Colonic mucosa (tissue), 4 donors: Measurements from ENCODE around the gene TANC1. TPM values are rescaled to one million over a fixed set of nuclear protein-coding genes. Genes with fewer than 3 reads are reported as not detected.

Source experiments
- DNase-seq: peaks from one replicate; pipeline ENCODE4 v3.0.0-alpha.2; 2020
- H3K27ac ChIP-seq: fragments of 200-600 bp; one replicate; pipeline ENCODE4 v1.8.0; 2021
- H3K27me3 ChIP-seq: fragments of 200-600 bp; one replicate; pipeline ENCODE4 v1.8.0; 2021
- H3K36me3 ChIP-seq: fragments of 200-600 bp; one replicate; pipeline ENCODE4 v1.8.0; 2021
- H3K4me1 ChIP-seq: fragments of 200-600 bp; one replicate; pipeline ENCODE4 v1.8.0; 2021; ENCODE audit warnings: mild to moderate bottlenecking
- H3K4me3 ChIP-seq: fragments of 200-600 bp; one replicate; pipeline ENCODE4 v1.8.0; 2021
- H3K9ac ChIP-seq, 2 donors: one replicate each; pipeline ENCODE4 v1.7.0; 2013; ENCODE audit warnings: control low read depth in 2 of 2, low read depth in 2 of 2, low read length in 2 of 2
- H3K9me3 ChIP-seq: fragments of 200-600 bp; one replicate; pipeline ENCODE4 v1.8.0; 2021
- intact Hi-C: fragments of 100-400 bp; cut with DNase I; formaldehyde crosslinking; loops from one replicate; pipeline ENCODE4 v1.14.1; 2022
- total RNA-seq, 2 donors: library from RNA; stranded (reverse); fragmentation: NEBNext Ultra II Directional in 1 of 2; extraction: Animal tissue kit (Norgen Biotek cat#: 25700) in 1 of 2; gene quantifications; one replicate each; pipeline ENCODE4 v1.2.1, GENCODE V29; 2021
- TF ChIP-seq, protein P1 (sequence below): fragments of 200-600 bp; IDR thresholded peaks from one replicate; pipeline ENCODE4 v1.8.0; 2022; ENCODE audit warnings: antibody characterized with exemption, mild to moderate bottlenecking
- donor health status: healthy.
- donor health status: DM: no; HTN: no; CAD: no.
- donor health status: DM: no; HTN: no; CAD: no.

Gene TANC1
- total RNA-seq, 2 donors from 2014 or later: 28.3 to 32.7 TPM

DNA sequence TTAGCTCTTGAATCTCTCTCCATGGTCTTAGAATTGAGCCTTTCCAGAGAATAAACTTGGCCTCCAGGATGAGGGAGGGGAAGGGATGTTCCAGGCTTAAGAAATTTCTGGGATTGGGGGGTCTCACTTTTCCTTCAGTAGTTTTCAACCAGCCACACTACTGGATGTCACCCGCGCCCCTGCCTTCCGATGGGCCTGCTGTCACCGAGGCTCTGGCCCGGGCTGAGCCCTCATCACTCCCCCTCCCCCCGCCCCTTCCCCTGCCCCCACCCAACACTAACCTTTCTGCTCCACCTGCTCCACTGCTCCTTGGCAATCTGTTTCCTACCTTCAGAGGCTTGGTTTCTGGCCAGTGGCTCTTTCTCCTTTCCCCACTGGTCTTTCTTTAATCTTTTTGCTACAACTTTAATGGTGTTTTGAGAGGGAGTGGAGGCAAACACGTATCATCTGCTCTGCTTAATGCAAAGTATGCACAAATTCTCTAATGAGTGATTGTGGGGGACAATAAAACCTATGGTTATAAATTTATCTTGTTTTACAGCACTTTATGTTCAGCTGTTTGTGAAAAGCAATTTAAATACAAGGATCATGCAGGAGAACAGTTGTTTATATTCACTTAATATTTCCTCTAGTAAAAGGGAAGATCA, 162.9 kb downstream of the TANC1 start:
- H3K27ac ChIP-seq: no peak overlapping the region
- no peaks in the 10 kb centered on the region for H3K27me3 ChIP-seq
- intact Hi-C loops: no loop called here
- no peak overlapping the region for H3K9ac ChIP-seq
- H3K9me3 ChIP-seq: no peaks in the 10 kb centered on the region
- TF ChIP-seq, protein P1, sequence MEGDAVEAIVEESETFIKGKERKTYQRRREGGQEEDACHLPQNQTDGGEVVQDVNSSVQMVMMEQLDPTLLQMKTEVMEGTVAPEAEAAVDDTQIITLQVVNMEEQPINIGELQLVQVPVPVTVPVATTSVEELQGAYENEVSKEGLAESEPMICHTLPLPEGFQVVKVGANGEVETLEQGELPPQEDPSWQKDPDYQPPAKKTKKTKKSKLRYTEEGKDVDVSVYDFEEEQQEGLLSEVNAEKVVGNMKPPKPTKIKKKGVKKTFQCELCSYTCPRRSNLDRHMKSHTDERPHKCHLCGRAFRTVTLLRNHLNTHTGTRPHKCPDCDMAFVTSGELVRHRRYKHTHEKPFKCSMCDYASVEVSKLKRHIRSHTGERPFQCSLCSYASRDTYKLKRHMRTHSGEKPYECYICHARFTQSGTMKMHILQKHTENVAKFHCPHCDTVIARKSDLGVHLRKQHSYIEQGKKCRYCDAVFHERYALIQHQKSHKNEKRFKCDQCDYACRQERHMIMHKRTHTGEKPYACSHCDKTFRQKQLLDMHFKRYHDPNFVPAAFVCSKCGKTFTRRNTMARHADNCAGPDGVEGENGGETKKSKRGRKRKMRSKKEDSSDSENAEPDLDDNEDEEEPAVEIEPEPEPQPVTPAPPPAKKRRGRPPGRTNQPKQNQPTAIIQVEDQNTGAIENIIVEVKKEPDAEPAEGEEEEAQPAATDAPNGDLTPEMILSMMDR: no peak
- H3K36me3 ChIP-seq: no peaks in the 10 kb centered on the region
- no peak for DNase-seq
- H3K4me3 ChIP-seq: no peak overlapping the region
- no peaks in the 10 kb centered on the region for H3K4me1 ChIP-seq

DNA sequence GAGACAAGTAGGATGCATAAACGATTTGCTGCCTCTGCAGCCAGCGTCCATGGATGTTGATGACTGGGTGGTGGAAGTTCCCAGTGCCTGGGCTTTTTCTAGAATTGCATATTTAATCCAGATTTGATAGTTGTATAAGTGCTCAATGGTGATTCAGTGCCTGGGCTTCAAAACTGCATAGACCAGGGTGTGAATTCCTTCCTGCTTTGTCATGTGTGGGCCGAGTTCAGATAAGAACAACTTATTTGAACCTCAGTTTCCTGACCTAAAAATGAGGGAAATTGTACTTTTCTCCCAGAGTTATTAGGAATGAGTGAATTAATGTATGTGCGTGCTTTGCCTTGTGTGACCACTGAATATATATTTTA, 163.5 kb downstream of the TANC1 start:
- H3K4me1 ChIP-seq: no peaks in the 10 kb centered on the region

DNA sequence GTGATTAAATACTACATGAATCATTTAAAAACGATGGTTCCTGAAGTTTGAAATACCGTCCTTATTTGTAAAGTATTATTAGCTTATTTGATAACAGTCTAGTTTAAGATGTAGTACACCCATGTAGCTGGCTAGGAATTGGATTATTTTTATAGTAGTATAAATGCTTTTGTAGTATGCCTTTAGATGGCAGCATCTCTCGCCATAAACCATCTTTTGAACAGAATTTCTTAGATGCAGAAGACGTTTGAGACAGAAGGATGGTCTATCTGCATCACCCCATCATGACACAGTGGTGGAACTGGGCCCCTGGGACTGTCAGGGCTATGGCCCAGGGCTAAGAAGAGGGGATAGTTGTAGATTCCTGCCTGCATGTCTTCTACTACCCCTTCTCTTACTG, 165.4 kb downstream of the TANC1 start:
- H3K4me1 ChIP-seq: no peaks in the 10 kb centered on the region
- no peak overlapping the region for H3K27ac ChIP-seq
- H3K36me3 ChIP-seq: no peaks in the 10 kb centered on the region
- H3K9me3 ChIP-seq: no peaks in the 10 kb centered on the region
- no peak overlapping the region for H3K9ac ChIP-seq
- intact Hi-C loops: no loop called here
- TF ChIP-seq, protein P1: no peak
- DNase-seq: no peak
- no peaks in the 10 kb centered on the region for H3K27me3 ChIP-seq
- no peak overlapping the region for H3K4me3 ChIP-seq

More for the DNA sequence above, 163.5 kb downstream of the TANC1 start:
- intact Hi-C loops: no loop called here
- Histone ChIP-seq H3K36me3 (no peaks in the 10 kb centered on the region), H3K9ac (no peak overlapping the region), H3K27me3 (no peaks in the 10 kb centered on the region), H3K4me3 (no peak overlapping the region), H3K27ac (no peak overlapping the region), H3K9me3 (no peaks in the 10 kb centered on the region)
- TF ChIP-seq, protein P1: no peak
- DNase-seq: no peak

DNA sequence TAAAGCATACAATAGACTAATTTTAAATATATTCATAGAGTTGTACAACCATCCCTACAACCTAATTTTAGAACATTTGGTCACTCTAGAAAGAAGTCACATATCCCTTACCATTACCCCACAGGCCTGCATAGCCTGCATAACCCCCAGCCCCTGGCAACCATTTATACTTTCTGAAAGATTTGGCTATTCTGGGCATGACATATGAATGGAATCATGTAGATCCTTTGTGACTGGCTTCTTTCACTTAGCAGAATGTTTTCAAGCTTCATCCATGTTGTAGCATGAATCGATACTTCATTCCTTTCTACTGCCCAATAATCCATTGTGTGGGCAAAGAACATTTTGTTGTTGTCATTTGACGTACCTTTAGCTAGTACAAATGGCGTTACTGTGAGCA, 166.5 kb downstream of the TANC1 start:
- no peaks in the 10 kb centered on the region for H3K27me3 ChIP-seq
- intact Hi-C loops: no loop called here
- no peak for DNase-seq
- H3K27ac ChIP-seq: no peak overlapping the region
- no peaks in the 10 kb centered on the region for H3K4me1 ChIP-seq
- TF ChIP-seq, protein P1: no peak
- H3K4me3 ChIP-seq: no peak overlapping the region
- H3K9me3 ChIP-seq: no peaks in the 10 kb centered on the region
- no peaks in the 10 kb centered on the region for H3K36me3 ChIP-seq
- no peak overlapping the region for H3K9ac ChIP-seq

DNA sequence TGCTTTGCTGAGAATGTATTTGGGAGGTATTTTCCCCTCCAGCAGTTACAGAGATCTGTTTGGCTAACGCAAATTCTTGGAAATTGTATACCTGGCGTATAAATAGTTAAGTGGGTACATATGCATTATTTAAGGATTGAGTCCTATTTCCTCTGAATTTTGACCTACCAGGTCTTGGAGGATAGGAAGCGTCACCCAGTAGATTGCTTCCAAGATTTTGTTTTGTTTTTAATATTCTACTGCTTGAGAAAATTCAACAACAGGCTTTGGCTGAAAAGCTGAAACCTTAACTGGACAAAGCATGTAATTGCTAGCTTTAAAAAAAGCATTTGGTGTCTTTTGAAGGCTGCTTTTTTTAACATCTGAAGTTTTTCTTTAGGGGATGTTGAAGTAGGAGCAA, 168.0 kb downstream of the TANC1 start:
- H3K27ac ChIP-seq: no peak overlapping the region
- no peaks in the 10 kb centered on the region for H3K27me3 ChIP-seq
- no peak for DNase-seq
- no peaks in the 10 kb centered on the region for H3K36me3 ChIP-seq
- no peak overlapping the region for H3K9ac ChIP-seq
- TF ChIP-seq, protein P1: no peak
- H3K9me3 ChIP-seq: no peaks in the 10 kb centered on the region
- H3K4me3 ChIP-seq: no peak overlapping the region
- H3K4me1 ChIP-seq: no peaks in the 10 kb centered on the region
- intact Hi-C loops: no loop called here
